MCF 10A (cell line): ENCODE data around the gene HDAC11. TPM values are rescaled to one million over a fixed set of nuclear protein-coding genes. Genes with fewer than 3 reads are reported as not detected.

ENCODE experiments used
- BruUV-seq: library from RNA; stranded (reverse); fragments of 400-500 nt; replicated peaks from 2 replicates; lab custom pipeline; 2021; lab: Mats Ljungman, UMichigan
- CTCF ChIA-PET: fragments of 300-600 bp; sonication (Branson Sonifier 250); formaldehyde crosslinking; extraction: SDS; loops from one replicate; lab custom pipeline; 2021; ENCODE audit warnings: antibody characterized with exemption, inconsistent platforms; lab: Yijun Ruan, JAX
- POLR2A ChIA-PET: fragments of 300-600, 350-650 bp; sonication (Branson Sonifier 250); formaldehyde crosslinking; extraction: SDS; loops from one replicate; lab custom pipeline; 2020; ENCODE audit warnings: antibody characterized with exemption, inconsistent platforms; lab: Yijun Ruan, JAX
- DNase-seq: peaks from one replicate; pipeline ENCODE4 v3.0.0-alpha.2; 2018; ENCODE audit not compliant: unreplicated experiment
- H3K27ac Mint-ChIP-seq: one replicate; pipeline ENCODE4 v1.8.0; 2022; ENCODE audit warnings: mild to moderate bottlenecking, low read depth, mixed read lengths; ENCODE audit not compliant: unreplicated experiment
- H3K27me3 Mint-ChIP-seq: one replicate; pipeline ENCODE4 v1.8.0; 2022; ENCODE audit warnings: mixed read lengths; ENCODE audit not compliant: insufficient read depth, unreplicated experiment
- H3K36me3 Mint-ChIP-seq: one replicate; pipeline ENCODE4 v1.8.0; 2022; ENCODE audit warnings: mild to moderate bottlenecking, moderate library complexity, mixed read lengths; ENCODE audit not compliant: insufficient read depth, unreplicated experiment
- H3K4me1 Mint-ChIP-seq: one replicate; pipeline ENCODE4 v1.8.0; 2022; ENCODE audit warnings: mixed read lengths; ENCODE audit not compliant: insufficient read depth, unreplicated experiment
- H3K4me3 Mint-ChIP-seq: one replicate; pipeline ENCODE4 v1.8.0; 2022; ENCODE audit warnings: mild to moderate bottlenecking, moderate library complexity, mixed read lengths; ENCODE audit not compliant: unreplicated experiment
- H3K9me3 Mint-ChIP-seq: one replicate; pipeline ENCODE4 v1.8.0; 2022; ENCODE audit warnings: mixed read lengths; ENCODE audit not compliant: unreplicated experiment
- intact Hi-C: fragments of 100-400 bp; cut with micrococcal nuclease; formaldehyde crosslinking; loops from 2 replicates; pipeline ENCODE4 v1.14.1; 2022
- total RNA-seq: library from RNA; stranded (reverse); gene quantifications from 2 replicates; pipeline ENCODE4 v1.2.3, GENCODE V29; 2022
- TF ChIP-seq, protein P1 (sequence below): fragments of 200-600 bp; IDR thresholded peaks from one replicate; pipeline ENCODE4 v1.8.0; 2022; ENCODE audit warnings: antibody characterized with exemption, mild to moderate bottlenecking; ENCODE audit not compliant: unreplicated experiment

The HDAC11 gene
- total RNA-seq, 1 experiment from 2014 or later = 8.7 TPM

DNA sequence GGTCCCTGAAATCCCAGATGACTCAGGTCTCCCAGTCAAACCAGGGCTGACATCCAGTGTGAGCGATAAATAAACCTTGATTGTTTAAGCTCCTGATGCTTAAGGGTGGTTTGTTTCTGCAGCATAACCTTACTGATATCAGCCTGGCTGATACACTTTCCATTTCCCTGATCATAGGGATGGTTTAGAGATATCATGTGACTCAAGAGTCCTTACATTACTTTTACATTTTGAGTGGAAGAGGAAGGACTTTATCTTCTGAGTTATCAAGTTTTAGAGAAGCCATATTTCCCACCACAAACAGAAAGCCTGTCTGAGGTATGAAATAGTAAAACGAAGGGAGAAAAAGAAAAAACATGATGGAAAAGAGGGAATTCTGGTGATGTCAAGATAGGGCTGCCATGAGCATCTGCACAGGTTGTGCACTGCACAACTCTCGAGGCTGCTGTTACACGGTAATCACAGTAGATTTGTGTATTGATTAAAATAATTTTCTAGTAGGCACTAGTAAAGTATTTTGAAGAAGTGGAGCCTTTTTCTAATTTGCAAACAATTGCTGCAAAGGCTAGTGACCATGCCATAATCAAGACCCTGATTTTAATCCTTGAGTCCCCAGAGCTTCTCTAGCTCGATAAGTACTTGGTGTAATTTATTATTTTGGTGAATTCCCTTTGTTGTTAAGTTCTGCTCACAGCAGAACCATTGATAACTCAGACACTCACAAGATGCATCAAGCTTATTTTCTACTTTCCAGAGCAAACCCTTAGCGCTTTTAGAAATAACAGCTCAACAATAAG lies 34.7 kb downstream of the HDAC11 start:
- peaks cover 26% of the 10 kb centered on the region for H3K4me1 Mint-ChIP-seq
- H3K4me3 Mint-ChIP-seq = no peak overlapping the region
- no peak for DNase-seq
- no TSS peak for BruUV-seq
- H3K36me3 Mint-ChIP-seq = no peaks in the 10 kb centered on the region
- H3K27ac Mint-ChIP-seq = no peak overlapping the region
- H3K27me3 Mint-ChIP-seq = no peaks in the 10 kb centered on the region
- intact Hi-C loops = no loop called here
- CTCF ChIA-PET = interaction anchor here (0.7 to 1.8 kb wide), 7 partner anchors 19 to 422 kb away, joined by 3 to 9 read pairs (median 4); no protein-coding TSS in a partner anchor
- TF ChIP-seq, protein P1, sequence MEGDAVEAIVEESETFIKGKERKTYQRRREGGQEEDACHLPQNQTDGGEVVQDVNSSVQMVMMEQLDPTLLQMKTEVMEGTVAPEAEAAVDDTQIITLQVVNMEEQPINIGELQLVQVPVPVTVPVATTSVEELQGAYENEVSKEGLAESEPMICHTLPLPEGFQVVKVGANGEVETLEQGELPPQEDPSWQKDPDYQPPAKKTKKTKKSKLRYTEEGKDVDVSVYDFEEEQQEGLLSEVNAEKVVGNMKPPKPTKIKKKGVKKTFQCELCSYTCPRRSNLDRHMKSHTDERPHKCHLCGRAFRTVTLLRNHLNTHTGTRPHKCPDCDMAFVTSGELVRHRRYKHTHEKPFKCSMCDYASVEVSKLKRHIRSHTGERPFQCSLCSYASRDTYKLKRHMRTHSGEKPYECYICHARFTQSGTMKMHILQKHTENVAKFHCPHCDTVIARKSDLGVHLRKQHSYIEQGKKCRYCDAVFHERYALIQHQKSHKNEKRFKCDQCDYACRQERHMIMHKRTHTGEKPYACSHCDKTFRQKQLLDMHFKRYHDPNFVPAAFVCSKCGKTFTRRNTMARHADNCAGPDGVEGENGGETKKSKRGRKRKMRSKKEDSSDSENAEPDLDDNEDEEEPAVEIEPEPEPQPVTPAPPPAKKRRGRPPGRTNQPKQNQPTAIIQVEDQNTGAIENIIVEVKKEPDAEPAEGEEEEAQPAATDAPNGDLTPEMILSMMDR = no peak
- POLR2A ChIA-PET = interaction anchor here (0.8 to 2.1 kb wide), 4 partner anchors 11 to 35 kb away, joined by 3 to 12 read pairs (median 7); partner anchors contain the start of gene HDAC11
- H3K9me3 Mint-ChIP-seq = no peaks in the 10 kb centered on the region

DNA sequence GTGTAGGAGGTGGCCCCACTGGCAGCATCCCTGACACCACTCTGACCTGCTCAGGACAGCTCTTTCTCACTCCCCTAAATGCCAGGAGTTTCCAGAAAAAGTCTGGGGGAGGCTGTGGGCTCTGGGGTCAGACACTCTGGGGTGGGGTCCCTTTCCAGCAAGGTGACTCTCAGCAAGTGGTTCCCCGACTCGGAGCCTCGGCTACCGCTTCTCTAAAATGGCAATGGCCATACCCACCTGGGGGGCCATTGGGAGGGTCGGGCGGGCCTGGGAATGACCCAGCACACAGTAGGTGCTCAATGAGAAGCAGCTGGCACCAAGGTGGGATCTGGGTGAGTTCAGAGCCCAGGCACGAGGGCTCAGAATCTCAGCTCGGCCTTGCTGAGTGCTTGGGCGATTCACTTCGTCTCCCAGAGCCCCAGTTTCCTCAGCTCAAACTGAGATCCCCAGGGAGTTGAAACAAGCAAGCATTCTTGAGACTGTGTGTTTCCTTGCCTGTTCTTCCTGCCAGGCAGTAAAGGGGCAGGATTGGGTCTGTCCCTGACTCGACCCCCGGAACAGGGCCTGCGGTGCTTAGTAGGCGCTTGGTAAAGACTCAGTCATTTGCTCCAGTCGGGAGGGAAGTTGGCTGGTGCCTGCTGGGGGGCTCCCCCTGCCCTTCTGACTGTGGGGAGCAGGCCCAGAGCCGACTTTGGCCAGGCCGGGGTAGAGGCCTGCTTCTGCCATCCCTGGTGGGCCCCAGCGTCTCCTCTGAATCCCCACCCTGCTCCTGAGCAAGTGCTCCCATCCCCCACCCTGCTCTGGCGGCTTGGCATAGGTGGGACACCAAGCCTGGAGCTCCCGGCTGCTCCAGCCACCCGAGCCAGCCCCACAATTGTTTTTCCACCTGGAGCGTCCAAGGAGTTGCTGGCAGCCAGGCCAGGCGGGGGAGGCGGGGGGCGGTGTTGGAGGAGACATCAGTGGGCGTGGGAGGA lies 36.0 kb downstream of the HDAC11 start:
- no peaks in the 10 kb centered on the region for H3K36me3 Mint-ChIP-seq
- no TSS peak for BruUV-seq
- H3K4me3 Mint-ChIP-seq = no peak overlapping the region
- intact Hi-C loops = no loop called here
- ChIA-PET CTCF (interaction anchor here (1.1 to 1.3 kb wide), 4 partner anchors 17 to 424 kb away, joined by 4 to 5 read pairs (median 4); no protein-coding TSS in a partner anchor), POLR2A (interaction anchor here (0.6 kb wide), 1 partner anchor 1155 kb away, joined by 5 read pairs; no protein-coding TSS in a partner anchor)
- no peaks in the 10 kb centered on the region for H3K27me3 Mint-ChIP-seq
- H3K27ac Mint-ChIP-seq = no peak overlapping the region
- peaks cover 26% of the 10 kb centered on the region for H3K4me1 Mint-ChIP-seq
- TF ChIP-seq, protein P1 = no peak
- no peak for DNase-seq
- no peaks in the 10 kb centered on the region for H3K9me3 Mint-ChIP-seq

DNA sequence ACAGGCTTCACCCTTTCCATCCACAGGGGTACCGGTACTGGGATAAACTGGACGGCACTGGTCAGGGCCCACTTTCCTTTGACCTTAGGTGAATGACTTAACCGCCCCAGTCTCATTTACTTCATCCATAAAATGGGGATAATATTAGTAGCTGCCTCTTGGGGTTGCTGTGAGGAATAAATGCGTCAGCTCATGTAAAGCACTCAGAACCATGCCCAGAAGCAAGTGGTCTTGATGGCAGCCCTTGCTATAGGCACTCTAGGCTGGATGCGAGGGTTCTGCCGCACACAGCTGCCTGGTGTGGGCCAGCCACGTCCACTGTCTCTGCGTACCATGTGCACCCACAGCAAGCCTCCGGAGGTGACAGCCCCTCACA lies 36.6 kb downstream of the HDAC11 start:
- no peaks in the 10 kb centered on the region for H3K27me3 Mint-ChIP-seq

More for the DNA sequence above, 36.6 kb downstream of the HDAC11 start:
- TF ChIP-seq, protein P1 = no peak
- Mint-ChIP-seq H3K4me1 (peaks cover 26% of the 10 kb centered on the region), H3K4me3 (no peak overlapping the region), H3K36me3 (no peaks in the 10 kb centered on the region), H3K9me3 (peaks cover 6% of the 10 kb centered on the region), H3K27ac (no peak overlapping the region)
- ChIA-PET POLR2A (interaction anchor here (0.6 kb wide), 1 partner anchor 168 kb away, joined by 3 read pairs; no protein-coding TSS in a partner anchor), CTCF (interaction anchor here (0.6 to 1.2 kb wide), 3 partner anchors 14 to 21 kb away, joined by 3 to 5 read pairs (median 4); no protein-coding TSS in a partner anchor)
- no TSS peak for BruUV-seq
- DNase-seq = no peak
- intact Hi-C loops = no loop called here
